ENCODE measurements around the gene TMEM127. TPM values are rescaled to one million over a fixed set of nuclear protein-coding genes. Genes with fewer than 3 reads are reported as not detected.

TMEM127 gene
- total RNA-seq, 1 experiment from 2014 or later, result 25.3 TPM

DNA sequence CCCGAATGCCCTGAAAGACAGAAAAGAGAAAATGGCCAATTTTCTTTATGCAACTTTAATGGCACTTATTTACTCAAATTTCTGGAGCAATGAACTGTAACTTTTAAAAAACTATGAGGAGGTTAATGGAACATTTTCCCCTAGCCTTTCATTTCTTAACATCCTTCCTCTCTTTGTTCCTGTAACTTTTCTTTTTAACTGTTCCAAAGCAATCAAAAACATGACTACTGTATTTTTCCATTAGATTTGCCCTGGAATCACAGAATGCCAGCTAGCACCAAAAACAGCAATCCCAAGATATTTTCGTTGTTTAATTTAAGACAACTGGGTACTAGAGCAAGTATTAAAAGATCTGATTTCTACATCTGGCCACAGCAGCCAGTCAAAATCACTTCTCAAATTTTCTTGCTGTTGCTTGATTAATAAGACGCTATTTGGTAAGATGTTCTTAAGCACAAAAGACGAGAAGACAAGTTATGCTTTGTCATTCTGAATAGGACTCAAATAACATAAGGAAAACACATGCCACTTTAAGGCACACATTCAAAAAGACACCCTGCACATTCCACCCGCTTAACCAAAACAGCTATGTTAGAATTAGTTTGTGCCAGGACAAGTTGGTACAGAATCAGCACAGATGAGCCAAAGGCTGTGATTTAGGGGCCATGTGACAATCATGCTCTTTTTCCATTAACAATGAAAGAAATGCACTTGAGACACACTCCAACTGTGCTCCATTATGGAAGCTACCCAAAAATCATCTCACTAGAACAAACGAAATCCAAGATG, 60.8 kb downstream of the TMEM127 start:
- POLR2A ChIA-PET, result no interaction called here
- no peak overlapping the region for H3K27ac ChIP-seq (ENCODE audit: low read depth, low read length)
- intact Hi-C loops (cut with micrococcal nuclease), result no loop called here

DNA sequence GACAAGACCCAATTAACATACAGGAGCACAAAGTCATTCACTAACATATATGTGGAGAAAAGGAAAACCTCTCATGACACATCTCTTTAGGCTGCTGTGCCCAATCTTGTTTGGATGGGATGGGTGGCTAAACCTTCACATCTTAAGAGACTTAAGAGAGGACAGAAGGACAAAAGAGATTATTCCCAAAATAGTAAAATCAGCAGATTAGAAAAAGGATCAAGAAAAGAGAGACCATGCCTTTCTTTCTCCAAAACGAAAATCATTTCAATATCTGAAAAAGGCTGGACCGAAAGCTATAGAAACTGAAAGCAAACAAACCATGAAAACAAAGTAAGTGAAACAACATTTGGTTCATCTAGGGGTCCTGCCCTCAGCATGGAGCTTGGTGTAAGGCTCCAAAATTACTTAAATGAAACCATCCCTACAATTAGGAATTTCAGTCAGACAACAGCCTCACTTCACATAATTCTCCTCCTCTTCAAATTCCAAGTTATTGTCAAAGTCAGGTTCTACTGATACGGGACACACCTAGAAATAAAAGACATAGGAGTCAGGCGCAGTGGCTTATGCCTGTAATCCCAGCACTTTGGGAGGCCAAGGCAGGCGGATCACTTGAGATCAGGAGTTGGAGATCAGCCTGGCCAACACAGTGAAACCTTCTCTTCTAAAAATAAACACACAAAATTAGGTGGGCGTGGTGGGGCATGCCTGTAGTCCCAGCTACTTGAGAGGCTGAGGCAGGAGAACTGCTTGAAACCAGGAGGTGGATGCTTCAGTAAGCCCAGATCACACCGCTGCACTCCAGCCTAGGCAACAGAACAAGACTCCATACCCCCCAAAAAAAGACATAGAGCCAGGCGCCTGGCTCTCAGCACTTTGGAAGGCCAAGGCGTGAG, 62.4 kb downstream of the TMEM127 start:
- Histone ChIP-seq H3K4me1 (ENCODE audit: control insufficient read depth in 1 of 2, insufficient read depth in 2 of 2, low read length in 2 of 2) (peaks cover 10 to 21% of the 10 kb centered on the region in 2 experiments), H3K9me3 (ENCODE audit: control insufficient read depth in 1 of 2, insufficient read depth in 1 of 2, low read depth in 1 of 2, low read length in 2 of 2) (no peaks in the 10 kb centered on the region), H3K27me3 (ENCODE audit: insufficient read depth, low read length) (no peaks in the 10 kb centered on the region), H2AFZ (ENCODE audit: low read depth, low read length, poor library complexity, severe bottlenecking) (no peak overlapping the region), H3K9ac (ENCODE audit: low read length) (no peak overlapping the region), H3K4me2 (ENCODE audit: low read length) (no peak overlapping the region), H3K4me3 (replicated peaks in 1 of 2; ENCODE audit: low read depth in 1 of 2, low read length in 2 of 2) (no peak overlapping the region), H4K20me1 (ENCODE audit: insufficient read depth) (peaks cover 64% of the 10 kb centered on the region; the same call in 1 of the 2 replicates), H3K79me2 (ENCODE audit: insufficient read depth, low read length) (peaks cover 98% of the 10 kb centered on the region), H3K36me3 (ENCODE audit: control insufficient read depth in 1 of 2, insufficient read depth in 2 of 2, low read length in 2 of 2) (0 out of 4 replicates have a peak, but pooled peaks cover 2 to 5% of the 10 kb centered on the region in 2 experiments), H3K9me2 (ENCODE audit: insufficient read depth) (no peaks in the 10 kb centered on the region), H3K27ac (ENCODE audit: low read depth, low read length) (no peak overlapping the region)
- no peak for ATAC-seq
- CTCF ChIA-PET, result no interaction called here
- no peak for DNase-seq (ENCODE audit: low read depth, low spot score)
- intact Hi-C loops (cut with micrococcal nuclease), result no loop called here
- BruUV-seq (replicated peaks), result no TSS peak
- POLR2A ChIA-PET, result no interaction called here
- RAD21 ChIA-PET (ENCODE audit: low non-redundant PET in 1 of 2, low total read pairs in 2 of 2, uncharacterized antibody in 2 of 2, unreplicated experiment in 2 of 2), result no interaction called here
- TF ChIP-seq YY1 (IDR thresholded peaks at IDR 0.05; ENCODE audit: extremely low read depth, insufficient replicate concordance, low read depth, low read length) (no peak), TCF7L2 (IDR thresholded peaks at IDR 0.05; ENCODE audit: borderline replicate concordance, extremely low read depth, insufficient read depth, insufficient read length) (no peak), EZH2 (IDR thresholded peaks at IDR 0.05) (no peak), RAD21 (IDR thresholded peaks at IDR 0.05; ENCODE audit: low read depth) (no peak), EZH2phosphoT487 (IDR thresholded peaks at IDR 0.05; ENCODE audit: borderline replicate concordance) (no peak), ELF1 (IDR thresholded peaks at IDR 0.05; ENCODE audit: borderline replicate concordance, low read depth) (no peak), SRF (IDR thresholded peaks at IDR 0.05; ENCODE audit: low read depth) (no peak), CEBPB (IDR thresholded peaks at IDR 0.05; ENCODE audit: low read depth) (no peak), CBX3 (IDR thresholded peaks at IDR 0.05; ENCODE audit: low read depth) (no peak), POLR2A (IDR thresholded peaks at IDR 0.05; ENCODE audit: borderline replicate concordance, extremely low read depth, insufficient read depth, insufficient read length) (no peak), JUND (IDR thresholded peaks at IDR 0.05) (no peak), EGR1 (IDR thresholded peaks at IDR 0.05; ENCODE audit: low read depth) (no peak)
- TF ChIP-seq, protein P1, sequence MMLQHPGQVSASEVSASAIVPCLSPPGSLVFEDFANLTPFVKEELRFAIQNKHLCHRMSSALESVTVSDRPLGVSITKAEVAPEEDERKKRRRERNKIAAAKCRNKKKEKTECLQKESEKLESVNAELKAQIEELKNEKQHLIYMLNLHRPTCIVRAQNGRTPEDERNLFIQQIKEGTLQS (IDR thresholded peaks at IDR 0.05), result no peak

More for the DNA sequence above, 60.8 kb downstream of the TMEM127 start:
- Histone ChIP-seq H3K79me2 (ENCODE audit: insufficient read depth, low read length) (peaks cover 91% of the 10 kb centered on the region), H3K4me2 (ENCODE audit: low read length) (no peak overlapping the region), H3K9me2 (ENCODE audit: insufficient read depth) (no peaks in the 10 kb centered on the region), H3K36me3 (ENCODE audit: control insufficient read depth in 1 of 2, insufficient read depth in 2 of 2, low read length in 2 of 2) (0 out of 4 replicates have a peak, but pooled peaks cover under 1 to 2% of the 10 kb centered on the region in 2 experiments), H4K20me1 (ENCODE audit: insufficient read depth) (peaks cover 52% of the 10 kb centered on the region; the same call in 1 of the 2 replicates), H2AFZ (ENCODE audit: low read depth, low read length, poor library complexity, severe bottlenecking) (no peak overlapping the region), H3K4me1 (ENCODE audit: control insufficient read depth in 1 of 2, insufficient read depth in 2 of 2, low read length in 2 of 2) (peaks cover 14 to 28% of the 10 kb centered on the region in 2 experiments), H3K4me3 (replicated peaks in 1 of 2; ENCODE audit: low read depth in 1 of 2, low read length in 2 of 2) (no peak overlapping the region), H3K9me3 (ENCODE audit: control insufficient read depth in 1 of 2, insufficient read depth in 1 of 2, low read depth in 1 of 2, low read length in 2 of 2) (no peaks in the 10 kb centered on the region), H3K9ac (ENCODE audit: low read length) (no peak overlapping the region), H3K27me3 (ENCODE audit: insufficient read depth, low read length) (no peaks in the 10 kb centered on the region)
- TF ChIP-seq FOSL1 (IDR thresholded peaks at IDR 0.05; ENCODE audit: low read depth) (no peak), JUND (IDR thresholded peaks at IDR 0.05) (no peak), ZFX (IDR thresholded peaks at IDR 0.05) (no peak), CBX3 (IDR thresholded peaks at IDR 0.05; ENCODE audit: low read depth) (no peak), YY1 (IDR thresholded peaks at IDR 0.05; ENCODE audit: extremely low read depth, insufficient replicate concordance, low read depth, low read length) (no peak), EZH2 (IDR thresholded peaks at IDR 0.05) (no peak), RAD21 (IDR thresholded peaks at IDR 0.05; ENCODE audit: low read depth) (no peak), EZH2phosphoT487 (IDR thresholded peaks at IDR 0.05; ENCODE audit: borderline replicate concordance) (no peak)
- ATAC-seq, result no peak
- RAD21 ChIA-PET (ENCODE audit: low non-redundant PET in 1 of 2, low total read pairs in 2 of 2, uncharacterized antibody in 2 of 2, unreplicated experiment in 2 of 2), result no interaction called here
- DNase-seq (ENCODE audit: low read depth, low spot score), result no peak
- BruUV-seq (replicated peaks), result no TSS peak
- CTCF ChIA-PET, result no interaction called here

Data from HCT116 (cell line).